Glomerular endothelial cell (primary cell): ENCODE data around the gene MYO9A. TPM values are rescaled to one million over a fixed set of nuclear protein-coding genes. Genes with fewer than 3 reads are reported as not detected.

Experiments
- DNase-seq: peaks from one replicate; pipeline ENCODE4 v3.0.0-alpha.2; 2011; ENCODE audit warnings: low read depth, low spot score; ENCODE audit errors: extremely low read depth
- total RNA-seq: library from RNA; depleted of rRNA; stranded (reverse); fragments of >200 nt; gene quantifications from 2 replicates; pipeline ENCODE4 v1.2.3, GENCODE V29; 2015

MYO9A gene, protein sequence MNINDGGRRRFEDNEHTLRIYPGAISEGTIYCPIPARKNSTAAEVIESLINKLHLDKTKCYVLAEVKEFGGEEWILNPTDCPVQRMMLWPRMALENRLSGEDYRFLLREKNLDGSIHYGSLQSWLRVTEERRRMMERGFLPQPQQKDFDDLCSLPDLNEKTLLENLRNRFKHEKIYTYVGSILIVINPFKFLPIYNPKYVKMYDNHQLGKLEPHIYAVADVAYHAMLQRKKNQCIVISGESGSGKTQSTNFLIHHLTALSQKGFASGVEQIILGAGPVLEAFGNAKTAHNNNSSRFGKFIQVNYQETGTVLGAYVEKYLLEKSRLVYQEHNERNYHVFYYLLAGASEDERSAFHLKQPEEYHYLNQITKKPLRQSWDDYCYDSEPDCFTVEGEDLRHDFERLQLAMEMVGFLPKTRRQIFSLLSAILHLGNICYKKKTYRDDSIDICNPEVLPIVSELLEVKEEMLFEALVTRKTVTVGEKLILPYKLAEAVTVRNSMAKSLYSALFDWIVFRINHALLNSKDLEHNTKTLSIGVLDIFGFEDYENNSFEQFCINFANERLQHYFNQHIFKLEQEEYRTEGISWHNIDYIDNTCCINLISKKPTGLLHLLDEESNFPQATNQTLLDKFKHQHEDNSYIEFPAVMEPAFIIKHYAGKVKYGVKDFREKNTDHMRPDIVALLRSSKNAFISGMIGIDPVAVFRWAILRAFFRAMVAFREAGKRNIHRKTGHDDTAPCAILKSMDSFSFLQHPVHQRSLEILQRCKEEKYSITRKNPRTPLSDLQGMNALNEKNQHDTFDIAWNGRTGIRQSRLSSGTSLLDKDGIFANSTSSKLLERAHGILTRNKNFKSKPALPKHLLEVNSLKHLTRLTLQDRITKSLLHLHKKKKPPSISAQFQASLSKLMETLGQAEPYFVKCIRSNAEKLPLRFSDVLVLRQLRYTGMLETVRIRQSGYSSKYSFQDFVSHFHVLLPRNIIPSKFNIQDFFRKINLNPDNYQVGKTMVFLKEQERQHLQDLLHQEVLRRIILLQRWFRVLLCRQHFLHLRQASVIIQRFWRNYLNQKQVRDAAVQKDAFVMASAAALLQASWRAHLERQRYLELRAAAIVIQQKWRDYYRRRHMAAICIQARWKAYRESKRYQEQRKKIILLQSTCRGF (N-terminal part only)
- 13.3 and 44.6 TPM in 2 replicates for total RNA-seq

DNA sequence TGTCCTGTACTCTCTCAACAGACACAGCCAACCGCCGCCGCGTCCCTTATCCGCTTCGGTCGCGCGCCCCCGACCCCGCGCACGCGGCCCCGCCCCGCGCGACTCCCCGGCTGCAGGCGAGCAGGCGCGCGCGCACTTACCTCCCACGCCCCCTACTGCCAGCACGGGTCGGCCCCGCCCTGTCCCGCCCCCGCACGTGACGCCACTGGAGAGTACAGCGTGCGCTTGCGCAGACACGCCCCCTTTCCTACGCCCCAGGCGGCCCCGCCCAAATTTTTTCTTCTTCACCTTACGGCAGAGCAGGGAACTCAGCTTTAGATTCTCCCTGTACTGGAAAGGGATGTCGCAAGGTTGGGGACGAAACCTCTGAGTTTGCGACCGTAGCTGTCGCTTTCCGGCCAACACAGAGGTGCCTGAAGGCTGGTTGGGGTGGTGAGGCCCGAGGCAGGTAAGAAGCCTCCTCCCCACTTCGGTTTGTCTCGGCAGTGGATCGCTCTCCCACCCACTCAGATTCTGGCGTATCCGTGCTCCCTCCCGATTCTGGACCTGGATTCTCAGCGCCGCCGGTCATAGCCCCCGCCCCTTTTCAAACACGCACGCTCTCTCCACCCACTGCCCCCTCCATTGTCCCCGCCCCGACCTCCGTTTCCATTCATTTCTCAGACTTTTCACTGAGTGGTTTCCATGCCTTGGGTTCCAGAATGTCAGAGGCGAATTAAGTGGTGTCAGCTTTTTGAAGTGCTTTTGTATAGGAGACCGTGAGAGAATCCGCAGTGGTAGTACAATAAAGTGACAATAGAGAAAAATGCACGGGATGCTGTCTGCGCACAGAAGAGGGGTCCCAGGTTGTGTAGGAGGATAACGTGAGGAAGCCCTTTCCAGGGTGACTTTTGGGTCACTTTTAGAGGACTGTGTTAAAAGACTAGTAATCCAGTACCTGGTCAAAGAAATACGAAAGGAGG, at the start of gene MYO9A, which contains the start of gene SENP8:
MYO9A (minus strand) TSS at position 134 of the 962 bp plus-strand sequence. CDS start 71,587 bp downstream, outside the sequence.
SENP8 (plus strand) TSS at position 387 of the 962 bp plus-strand sequence. CDS start 21,221 bp downstream, outside the sequence.
- DNase-seq = peak; percentile 90

DNA sequence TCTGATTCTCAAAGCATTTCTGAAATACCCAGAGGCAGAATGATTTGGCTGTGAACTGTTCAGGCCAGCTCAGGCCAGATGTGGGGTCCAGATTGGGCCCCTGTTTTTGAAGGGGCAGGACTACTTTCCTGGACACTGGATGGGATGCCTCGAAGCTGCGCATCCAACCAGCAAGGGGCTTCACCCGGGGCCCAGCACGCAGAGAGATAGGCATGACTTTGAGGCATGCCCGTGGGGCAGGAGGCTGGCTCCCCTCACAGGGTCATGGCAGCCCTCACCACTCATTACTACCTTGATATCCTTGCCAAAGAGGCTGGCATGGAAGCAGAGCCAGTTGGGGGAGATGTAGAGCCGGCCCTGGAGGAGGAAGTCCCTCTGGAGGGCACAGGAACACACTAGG, 49.5 kb upstream of the MYO9A start:
- DNase-seq = no peak

DNA sequence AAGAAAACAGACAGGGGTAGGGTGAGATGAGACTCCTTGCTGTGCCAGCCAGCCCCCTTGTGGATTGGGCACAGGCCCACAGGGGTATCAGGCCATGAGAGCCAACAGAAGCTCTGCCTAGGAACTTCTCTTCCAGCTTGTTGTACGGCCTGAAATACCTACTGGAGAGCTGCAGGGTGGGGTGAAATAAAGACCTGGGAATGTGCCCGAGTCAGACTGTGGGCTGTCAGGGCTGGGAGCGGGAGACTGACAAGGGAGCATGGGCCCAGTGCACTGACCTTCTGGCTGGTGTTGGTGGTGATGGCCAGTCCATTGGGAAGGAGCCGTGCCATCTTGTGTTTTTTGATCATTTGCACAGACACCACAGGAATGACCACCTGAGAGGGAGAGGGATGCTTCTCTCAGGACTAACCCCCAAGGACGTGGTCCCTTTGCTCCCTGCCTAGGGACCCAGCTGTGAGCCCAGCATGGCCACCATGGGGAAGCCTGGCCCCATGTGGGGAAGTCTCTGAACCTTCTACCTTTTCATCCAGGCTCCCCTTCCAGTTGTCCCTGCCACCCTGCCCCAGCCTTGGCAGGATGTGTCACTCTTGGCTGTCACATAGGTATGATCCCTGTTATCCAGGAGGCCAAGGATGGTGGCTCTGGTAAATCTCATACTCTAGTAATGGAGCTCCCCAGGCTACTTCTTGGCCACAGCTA, 48.9 kb upstream of the MYO9A start:
- no peak for DNase-seq

DNA sequence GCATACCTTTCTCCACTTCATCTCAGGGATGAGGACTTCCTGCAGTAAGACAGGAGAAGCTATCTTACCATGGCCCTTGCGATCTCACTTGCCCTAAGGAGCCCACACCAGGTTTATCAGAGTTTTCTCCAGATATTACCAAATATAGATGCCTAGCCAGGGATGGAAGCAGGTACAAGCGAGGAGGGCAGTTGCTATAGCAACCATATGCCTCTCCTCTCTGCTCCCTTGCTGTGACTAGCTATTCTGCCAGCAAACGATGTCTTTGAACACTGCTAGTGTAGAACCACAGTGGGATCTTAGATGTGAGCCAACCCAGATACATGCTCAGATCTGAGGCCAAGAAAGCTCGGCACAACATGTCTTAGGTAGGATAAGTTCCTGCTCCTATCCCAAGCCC, 45.8 kb upstream of the MYO9A start:
- no peak for DNase-seq

DNA sequence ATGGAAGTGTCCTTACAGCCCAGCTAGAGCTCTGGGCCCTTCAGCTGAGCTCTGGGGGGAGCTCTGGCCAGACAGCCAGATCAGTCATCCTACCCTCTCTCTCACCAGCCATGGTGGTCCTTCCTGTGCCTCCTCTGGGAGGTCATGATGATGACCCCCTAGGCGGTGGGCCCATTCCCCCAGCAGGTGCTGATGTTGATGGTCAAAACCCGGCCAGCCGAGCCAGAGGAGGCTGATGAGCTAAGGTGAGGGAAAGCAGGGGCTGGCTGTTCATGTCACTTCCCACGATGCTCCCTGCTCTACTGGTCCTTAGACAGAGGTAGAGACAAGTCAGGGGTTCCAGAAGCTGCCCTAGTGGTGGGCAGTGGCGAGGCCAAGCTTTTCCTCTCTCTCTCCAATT, 44.6 kb upstream of the MYO9A start:
- no peak for DNase-seq

DNA sequence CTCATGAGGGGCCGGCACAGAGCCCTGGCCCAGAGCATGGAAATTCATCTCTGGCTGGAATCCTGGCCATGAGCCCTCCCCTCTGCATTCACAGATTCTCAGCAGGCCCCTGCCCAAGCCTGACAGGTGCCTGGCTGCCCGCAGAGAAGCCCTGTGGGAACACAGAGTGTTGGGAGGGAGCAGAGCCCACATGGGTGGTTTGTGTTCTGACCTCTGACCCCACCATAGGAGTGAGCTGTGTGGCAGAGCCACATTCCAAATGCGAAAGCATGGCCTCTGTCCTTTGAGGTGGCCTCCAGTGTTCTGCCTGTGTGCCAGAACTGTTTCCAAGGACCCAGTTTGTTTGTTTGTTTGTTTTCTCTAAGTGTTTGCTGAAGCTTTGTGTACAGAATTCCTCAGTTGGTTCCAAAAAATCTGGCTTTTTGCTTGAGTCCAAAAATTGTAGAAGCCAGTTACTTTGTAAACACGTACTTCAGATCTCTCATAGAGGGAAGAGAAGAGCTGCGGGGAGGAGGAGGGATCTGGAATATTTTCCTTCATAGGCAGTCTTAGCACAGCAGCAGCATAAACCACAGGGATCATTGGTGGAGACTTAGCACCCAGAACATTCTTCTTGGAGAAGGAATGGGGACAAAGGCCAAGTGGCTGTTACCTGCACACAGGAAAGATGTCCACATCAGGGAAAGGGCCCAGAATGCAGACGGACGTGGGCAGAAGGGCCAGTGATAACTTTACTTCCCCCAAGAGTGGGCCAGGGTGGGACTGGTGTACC, 43.6 kb upstream of the MYO9A start:
- DNase-seq = no peak

DNA sequence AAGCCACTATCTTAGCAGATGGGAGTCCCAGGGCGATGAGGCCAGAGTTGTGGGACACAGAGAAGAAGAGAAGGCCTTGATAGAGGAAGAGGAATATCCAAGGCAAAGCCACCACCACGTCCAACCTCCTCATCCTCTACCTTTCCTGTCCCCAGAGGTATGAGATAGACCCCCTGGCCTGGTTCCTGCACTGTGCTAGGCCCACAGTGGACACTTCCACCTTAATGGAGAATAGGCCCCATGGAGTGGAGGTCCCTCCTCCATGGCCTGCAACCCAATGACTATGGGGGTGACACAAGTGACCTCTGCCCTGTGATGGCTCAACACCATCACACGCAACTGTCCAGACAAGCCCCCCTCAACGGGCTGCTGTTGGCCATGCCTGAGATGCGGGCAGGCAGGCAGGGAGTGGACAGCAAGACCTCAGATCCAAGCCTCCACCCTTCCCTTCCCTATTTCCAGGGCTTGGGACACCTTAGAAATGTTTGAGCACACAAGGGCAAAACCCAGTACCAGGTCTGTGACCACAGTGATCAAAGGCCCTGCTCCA, 42.8 kb upstream of the MYO9A start:
- DNase-seq = no peak

DNA sequence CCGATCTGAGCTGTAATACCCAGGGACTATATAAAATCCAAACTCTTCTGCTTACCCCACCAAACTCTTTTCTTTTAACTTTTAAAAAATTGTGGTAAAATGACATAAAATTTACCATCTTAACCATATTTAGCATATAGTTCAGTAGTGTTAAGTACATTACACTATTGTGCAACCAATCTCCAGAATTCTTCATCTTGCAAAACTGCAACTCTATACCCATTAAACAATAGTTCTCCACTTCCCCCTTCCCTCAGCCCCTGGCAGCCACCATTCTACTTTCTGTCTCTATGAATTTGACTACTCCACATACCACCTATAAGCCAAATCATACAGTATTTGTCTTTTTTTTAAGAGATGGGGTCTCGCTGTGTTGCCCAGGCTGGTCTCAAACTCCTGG, 39.0 kb upstream of the MYO9A start:
- no peak for DNase-seq

DNA sequence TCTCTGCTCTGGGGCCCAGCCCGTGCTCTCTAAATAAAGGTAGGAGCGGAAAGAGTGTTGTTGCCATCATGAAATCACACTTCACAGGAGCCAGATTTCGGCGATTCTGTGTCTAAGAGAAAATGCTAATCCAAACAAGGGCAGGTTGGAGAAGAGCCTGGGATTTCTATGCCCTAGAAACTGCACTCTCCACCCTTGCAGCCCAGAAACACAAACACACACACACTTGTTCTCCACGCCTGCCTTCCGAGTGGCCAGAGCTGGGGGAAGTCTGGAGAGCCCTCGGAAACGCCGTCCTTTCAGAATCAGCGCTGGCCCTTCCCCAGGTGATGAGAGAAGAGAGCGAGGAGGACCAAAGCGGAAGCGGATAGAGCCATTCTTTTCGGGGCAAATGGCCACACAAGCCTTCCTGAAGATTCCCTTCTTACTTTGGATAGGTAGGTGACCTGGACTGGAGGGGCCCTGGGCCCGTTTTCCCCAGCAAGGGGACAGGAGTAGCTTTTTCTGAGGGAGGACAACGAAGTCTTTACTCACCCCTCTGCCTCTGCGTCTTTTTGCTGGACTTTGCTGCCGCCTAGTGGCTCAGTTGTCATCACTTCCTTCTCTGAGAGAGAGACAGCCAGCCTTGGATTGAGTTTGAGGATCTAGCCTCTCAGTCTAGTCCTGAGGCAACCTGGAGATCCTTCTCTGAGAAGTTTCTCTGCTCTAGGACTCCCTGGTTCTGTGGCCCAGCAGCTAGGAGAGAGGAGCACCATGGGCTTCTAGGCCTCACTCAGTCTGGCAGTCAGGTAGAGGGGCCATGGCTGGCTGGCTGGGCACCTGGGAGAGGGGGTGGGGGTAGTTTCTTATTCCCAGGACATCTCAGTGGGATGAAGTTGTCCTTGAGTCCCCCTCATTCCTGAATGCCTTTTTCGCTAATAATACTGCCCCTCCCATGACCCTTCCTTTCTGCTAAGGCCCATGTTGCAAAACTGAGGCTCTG, 38.0 kb upstream of the MYO9A start:
- peak; percentile 51 for DNase-seq

DNA sequence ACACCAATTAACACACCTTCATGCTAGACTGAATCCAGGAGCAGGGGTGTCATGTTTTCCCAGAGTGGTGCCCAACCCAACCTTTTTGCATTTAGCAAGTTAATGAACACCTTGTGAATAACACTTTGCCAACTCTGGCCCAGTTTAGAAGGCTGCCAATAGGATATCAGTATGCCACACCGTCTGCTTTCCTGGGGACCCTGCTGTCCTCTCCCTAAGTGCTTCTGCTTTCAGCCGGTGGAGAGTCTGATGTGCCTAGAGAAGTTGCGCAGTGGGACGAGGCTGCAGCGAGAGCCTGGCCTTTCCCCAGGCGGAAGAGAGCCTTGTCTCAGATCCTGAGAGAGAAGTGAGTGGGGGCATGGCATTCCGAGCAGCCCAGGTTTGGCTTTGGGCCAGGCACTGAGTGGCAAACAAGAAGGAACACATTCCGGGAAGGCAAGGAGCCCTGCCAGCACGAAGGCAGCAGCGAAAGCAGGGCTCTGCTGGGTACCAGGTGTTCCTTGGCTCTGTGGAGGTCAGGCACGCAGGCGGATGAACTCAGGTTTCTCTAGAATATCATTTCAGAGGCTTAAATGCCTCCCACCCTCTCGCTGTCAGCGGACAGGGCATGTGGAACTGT, 37.2 kb upstream of the MYO9A start:
- DNase-seq = no peak

DNA sequence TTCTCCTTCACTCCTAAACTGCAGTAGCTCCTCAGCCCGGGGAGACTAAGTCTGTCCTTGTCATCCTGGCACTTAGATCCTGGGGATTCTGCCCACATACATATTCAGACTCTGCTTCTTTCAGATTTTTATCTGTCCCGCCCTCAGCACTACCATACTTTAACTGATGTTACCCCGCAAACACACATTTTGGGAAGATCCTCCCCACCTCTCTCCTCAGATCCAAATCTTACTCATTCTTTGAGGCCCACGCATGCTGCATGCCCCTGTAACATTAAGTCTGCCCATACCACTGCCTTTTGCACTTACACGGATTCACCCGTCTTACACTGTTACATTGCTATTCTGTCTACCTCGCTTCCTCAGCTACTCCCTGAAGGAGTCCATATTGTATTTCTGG, 36.4 kb upstream of the MYO9A start:
- no peak for DNase-seq

DNA sequence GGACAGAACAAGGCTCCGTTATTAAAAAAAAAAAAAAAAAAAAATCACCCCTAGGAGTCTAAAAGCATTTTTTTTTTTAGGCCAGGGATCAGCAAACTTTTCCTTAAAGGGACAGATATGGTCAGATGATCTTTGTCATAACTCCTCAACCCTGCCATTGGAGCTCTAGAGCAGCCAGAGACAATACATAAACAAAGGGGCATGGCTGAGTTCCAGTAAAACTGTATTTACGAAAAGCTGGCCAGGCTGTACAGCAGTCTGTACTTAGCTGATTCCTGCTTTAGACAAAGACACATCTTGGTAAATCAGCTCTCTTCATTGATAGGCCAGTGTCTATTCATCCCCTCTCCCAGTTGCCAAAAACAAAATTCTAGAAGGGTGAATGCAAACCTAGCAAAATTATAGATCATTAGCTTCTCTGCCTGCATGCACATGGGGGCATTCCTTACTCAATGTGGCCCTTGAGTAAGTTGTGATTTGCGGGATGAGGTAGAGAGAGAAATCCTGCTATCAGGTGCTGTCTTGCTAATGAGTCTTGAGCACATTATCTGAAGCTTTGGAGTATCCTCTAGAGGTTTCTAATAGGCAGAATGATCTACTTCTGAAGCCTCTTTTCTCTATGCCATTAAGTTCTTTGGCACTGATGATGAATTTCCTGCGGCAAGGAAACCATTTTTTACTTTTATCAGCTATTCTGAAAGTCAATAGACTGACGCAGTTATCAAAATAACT, 35.5 kb upstream of the MYO9A start:
- no peak for DNase-seq

DNA sequence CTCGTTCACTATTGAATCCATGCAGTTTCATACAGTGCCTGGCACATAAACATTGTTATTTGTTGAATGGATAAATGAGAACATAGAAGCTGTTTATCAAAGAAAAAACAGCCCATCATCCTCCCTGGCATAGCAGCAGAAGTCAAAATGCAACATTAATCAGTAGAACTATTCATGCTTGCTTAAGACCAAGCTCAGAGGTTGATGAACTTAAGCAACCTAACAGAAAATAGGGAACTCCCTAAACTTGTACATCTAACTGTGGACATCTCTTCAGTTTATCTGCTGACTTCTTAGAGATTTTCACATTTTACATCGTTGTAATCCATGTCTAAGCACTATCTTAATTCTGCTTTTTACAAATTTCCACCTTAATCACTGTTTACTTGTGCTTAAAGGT, 29.5 kb upstream of the MYO9A start:
- no peak for DNase-seq

DNA sequence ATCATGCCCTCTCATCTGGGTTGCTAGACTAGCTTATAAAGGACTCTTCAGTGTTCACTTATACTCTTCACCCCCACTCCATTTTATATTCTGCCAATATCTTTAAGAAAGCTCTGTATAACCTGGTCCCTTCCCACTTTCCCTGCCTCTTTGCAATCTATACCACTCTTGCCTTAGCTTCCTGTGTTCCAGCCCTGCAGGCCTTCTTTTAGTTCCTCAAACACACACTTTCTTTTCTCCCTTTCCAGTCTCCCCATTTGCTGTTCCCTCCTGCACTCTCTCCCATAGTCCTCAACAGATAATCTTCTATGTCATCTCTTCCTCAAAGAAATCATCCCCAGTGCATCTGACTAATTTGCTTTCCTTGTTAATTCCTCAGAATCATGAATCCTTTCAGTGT, 29.0 kb upstream of the MYO9A start:
- DNase-seq = no peak

DNA sequence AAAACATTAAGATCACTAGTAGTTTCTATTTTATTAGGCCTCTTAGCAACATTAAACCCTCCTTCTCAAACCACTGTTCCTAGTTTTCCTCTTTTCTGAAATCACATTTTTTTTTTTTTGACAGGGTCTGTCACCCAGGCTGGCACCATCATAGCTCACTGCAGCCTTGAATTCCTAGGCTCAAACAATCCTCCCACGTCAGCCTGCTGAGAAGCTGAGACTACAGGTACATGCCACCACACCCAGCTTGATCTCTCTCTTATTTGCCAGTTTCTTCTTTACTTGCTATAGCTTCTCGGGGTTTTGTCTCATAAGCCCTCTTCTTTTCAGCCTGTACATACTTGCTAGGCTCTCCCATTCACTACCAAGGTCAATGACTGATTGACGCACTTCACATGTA, 28.3 kb upstream of the MYO9A start:
- DNase-seq = no peak
